OCI-LY7 (cell line): ENCODE data around the gene PPP6R3. TPM values are rescaled to one million over a fixed set of nuclear protein-coding genes. Genes with fewer than 3 reads are reported as not detected.

ENCODE experiments used
- BruUV-seq: library from RNA; stranded (reverse); fragments of 400-500 nt; replicated peaks from 2 replicates; lab custom pipeline; 2021; lab: Mats Ljungman, UMichigan
- CTCF ChIA-PET: fragments of 300-600 bp; sonication (Branson Sonifier 250); formaldehyde crosslinking; loops from one replicate; lab custom pipeline; 2022; ENCODE audit warnings: antibody characterized with exemption; ENCODE audit not compliant: unreplicated experiment; lab: Charles Lee
- POLR2A ChIA-PET: fragments of 300-600 bp; sonication (Branson Sonifier 250); formaldehyde crosslinking; loops from one replicate; lab custom pipeline; 2022; ENCODE audit warnings: antibody characterized with exemption; lab: Charles Lee
- DNase-seq: peaks from one replicate; pipeline ENCODE4 v3.0.0-alpha.2; 2015; ENCODE audit warnings: low spot score
- H2AFZ ChIP-seq: fragments of 200-600 bp; sonication (generic), shearing (Covaris generic); 2 replicates; pipeline ENCODE4 v1.6.1; 2014; ENCODE audit warnings: mild to moderate bottlenecking, antibody characterized with exemption, low read length, moderate library complexity
- H3K27ac ChIP-seq: fragments of 200-600 bp; sonication (generic); 2 replicates; pipeline ENCODE4 v1.5.1; 2014; ENCODE audit warnings: mixed run types, low read depth, mild to moderate bottlenecking, moderate library complexity, low read length, inconsistent platforms; ENCODE audit not compliant: poor library complexity, severe bottlenecking
- H3K36me3 ChIP-seq: fragments of 200-600 bp; sonication (generic); 2 replicates; pipeline ENCODE4 v1.6.1; 2014; ENCODE audit warnings: mild to moderate bottlenecking, antibody characterized with exemption, low read length, moderate library complexity, mixed read lengths; ENCODE audit not compliant: insufficient read depth
- H3K4me1 ChIP-seq: fragments of 200-600 bp; sonication (generic); 2 replicates; pipeline ENCODE4 v1.5.1; 2014; ENCODE audit warnings: mild to moderate bottlenecking, low read length; ENCODE audit not compliant: insufficient read depth, poor library complexity, severe bottlenecking
- H3K4me2 ChIP-seq: fragments of 200-600 bp; sonication (generic); 2 replicates; pipeline ENCODE4 v1.6.1; 2014; ENCODE audit warnings: mild to moderate bottlenecking, low read length
- H3K4me3 ChIP-seq: fragments of 200-600 bp; sonication (generic); 2 replicates; pipeline ENCODE4 v1.5.1; 2014; ENCODE audit warnings: mild to moderate bottlenecking, low read depth, low read length; ENCODE audit not compliant: poor library complexity, severe bottlenecking
- H3K79me2 ChIP-seq: fragments of 200-600 bp; sonication (generic); 2 replicates; pipeline ENCODE4 v1.6.1; 2016; ENCODE audit warnings: low read depth, mild to moderate bottlenecking, low read length, moderate library complexity, mixed read lengths; ENCODE audit not compliant: insufficient read depth
- H3K9me2 ChIP-seq: fragments of 200-600 bp; sonication (generic); 2 replicates; pipeline ENCODE4 v1.6.1; 2016; ENCODE audit warnings: mild to moderate bottlenecking, low read length, mixed read lengths; ENCODE audit not compliant: insufficient read depth
- H3K9me3 ChIP-seq: fragments of 200-600 bp; sonication (generic); 2 replicates; pipeline ENCODE4 v1.6.1; 2014; ENCODE audit warnings: mild to moderate bottlenecking, mixed run types, low read length, mixed read lengths
- H4K20me1 ChIP-seq: fragments of 200-600 bp; sonication (generic); 2 replicates; pipeline ENCODE4 v1.6.1; 2014; ENCODE audit warnings: mild to moderate bottlenecking, antibody characterized with exemption, low read length, moderate library complexity, mixed read lengths; ENCODE audit not compliant: insufficient read depth
- CTCF ChIP-seq: fragments of 200-600 bp; sonication (generic); conservative IDR thresholded peaks from 2 replicates; pipeline ENCODE4 v1.5.1; 2014; ENCODE audit warnings: mild to moderate bottlenecking, antibody characterized with exemption, low read length, moderate library complexity, mixed read lengths
- EZH2phosphoT487 ChIP-seq: fragments of 200-600 bp; sonication (generic); IDR thresholded peaks from 2 replicates; pipeline ENCODE4 v1.6.1; 2018; ENCODE audit warnings: low read depth, borderline replicate concordance, mild to moderate bottlenecking, mixed run types, antibody characterized with exemption, low read length, moderate library complexity, mixed read lengths
- intact Hi-C: fragments of 100-400 bp; cut with micrococcal nuclease; formaldehyde crosslinking; loops from one replicate; pipeline ENCODE4 v1.10.0; 2022; ENCODE audit not compliant: unreplicated experiment
- total RNA-seq, 2 experiments: library from RNA; depleted of rRNA in 1 of 2; stranded (reverse); fragments of >200 nt in 1 of 2; shearing (Covaris generic) in 1 of 2; gene quantifications; 2 replicates each; pipeline ENCODE4 v1.2.3, GENCODE V29; 2014 to 2022

PPP6R3 gene
- total RNA-seq, 2 experiments from 2014 or later: 122 to 151 TPM

DNA sequence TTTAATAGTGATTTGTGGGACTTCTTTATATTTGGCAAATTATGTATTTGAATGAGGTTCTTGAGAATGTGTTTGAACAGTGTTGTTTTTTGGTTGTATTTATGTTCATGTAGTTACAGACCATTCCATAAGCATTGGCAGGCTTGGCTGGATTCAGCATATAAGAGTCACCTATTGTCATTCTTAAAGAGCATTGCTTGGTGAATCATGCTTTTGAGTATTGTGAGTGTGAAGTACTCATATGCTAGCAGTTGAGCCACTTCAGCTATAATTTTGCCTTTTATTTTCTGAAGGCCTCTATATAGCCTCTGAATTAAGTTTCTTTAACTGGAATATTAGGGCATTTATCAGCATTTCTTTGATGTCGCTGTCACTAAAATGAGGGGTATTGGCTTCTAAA, 113.8 kb downstream of the PPP6R3 start:
- peaks cover 98% of the 10 kb centered on the region for H3K36me3 ChIP-seq
- DNase-seq: no peak
- H3K27ac ChIP-seq: no peak overlapping the region
- H3K4me1 ChIP-seq: no peaks in the 10 kb centered on the region
- H3K79me2 ChIP-seq: no peaks in the 10 kb centered on the region
- TF ChIP-seq CTCF (no peak), EZH2phosphoT487 (no peak)
- ChIA-PET POLR2A (interaction anchor here (0.6 kb wide), 1 partner anchor 27 kb away, joined by 3 read pairs; no protein-coding TSS in a partner anchor), CTCF (no interaction called here)
- H3K4me3 ChIP-seq: no peak overlapping the region
- BruUV-seq: no TSS peak
- H3K9me3 ChIP-seq: no peaks in the 10 kb centered on the region
- H3K9me2 ChIP-seq: no peaks in the 10 kb centered on the region
- H3K4me2 ChIP-seq: no peak overlapping the region
- H2AFZ ChIP-seq: no peak overlapping the region
- intact Hi-C loops: no loop called here
- no peaks in the 10 kb centered on the region for H4K20me1 ChIP-seq

DNA sequence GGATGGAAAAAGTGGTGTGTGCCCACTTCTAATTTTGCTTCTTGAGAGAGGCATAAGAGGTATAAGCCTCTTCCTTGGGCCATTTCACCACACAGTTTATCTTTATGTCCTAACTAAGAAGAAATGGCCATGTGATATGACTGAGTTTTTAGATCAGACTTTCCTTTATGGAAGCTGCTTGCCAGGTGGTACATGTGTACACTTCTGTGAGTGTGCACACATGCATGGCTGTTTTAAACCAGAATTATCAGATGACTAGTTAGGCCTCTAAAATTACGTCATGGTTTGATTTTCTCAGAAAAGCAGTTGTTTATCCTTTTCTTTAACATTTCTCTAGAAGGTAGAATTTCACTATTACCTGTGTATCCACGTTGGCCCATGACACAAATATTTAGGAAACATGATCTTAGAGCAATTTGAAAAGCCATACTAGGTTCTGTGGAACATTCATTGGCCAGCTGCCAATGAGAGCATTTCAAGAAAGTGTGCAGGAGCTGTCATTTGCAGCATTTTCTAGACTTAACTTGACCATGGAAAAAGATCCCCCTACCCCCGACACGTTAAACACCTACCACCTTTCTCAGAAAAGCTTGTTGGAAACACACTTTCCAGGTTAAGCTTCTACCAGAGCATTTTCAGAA, 114.6 kb downstream of the PPP6R3 start:
- Histone ChIP-seq H3K9me2 (no peaks in the 10 kb centered on the region), H3K4me3 (no peak overlapping the region), H3K4me2 (no peak overlapping the region), H3K4me1 (no peaks in the 10 kb centered on the region), H4K20me1 (no peaks in the 10 kb centered on the region), H3K9me3 (no peaks in the 10 kb centered on the region), H2AFZ (no peak overlapping the region), H3K79me2 (no peaks in the 10 kb centered on the region), H3K36me3 (peaks cover 98% of the 10 kb centered on the region), H3K27ac (no peak overlapping the region)
- no TSS peak for BruUV-seq
- no peak for TF ChIP-seq CTCF
- no peak for TF ChIP-seq EZH2phosphoT487
- CTCF ChIA-PET: no interaction called here
- intact Hi-C loops: no loop called here
- no peak for DNase-seq
- POLR2A ChIA-PET: no interaction called here

- CTCF ChIA-PET: no interaction called here
- intact Hi-C loops: no loop called here
- Histone ChIP-seq H2AFZ (no peak overlapping the region), H3K9me3 (no peaks in the 10 kb centered on the region), H3K4me1 (no peaks in the 10 kb centered on the region), H3K9me2 (no peaks in the 10 kb centered on the region), H3K79me2 (no peaks in the 10 kb centered on the region), H3K36me3 (peaks cover 93% of the 10 kb centered on the region), H3K4me3 (no peak overlapping the region), H4K20me1 (no peaks in the 10 kb centered on the region), H3K4me2 (no peak overlapping the region), H3K27ac (no peak overlapping the region)
- TF ChIP-seq CTCF (no peak), EZH2phosphoT487 (no peak)
- no TSS peak for BruUV-seq
- DNase-seq: no peak
- POLR2A ChIA-PET: interaction anchor here (0.6 kb wide), 1 partner anchor 8 kb away, joined by 3 read pairs; no protein-coding TSS in a partner anchor
Measured at GRCh38 chr11:68579455-68579854, 118.9 kb downstream of the PPP6R3 start.
